Spleen (tissue), 11 donors: ENCODE measurements around the gene IFI44. TPM values are rescaled to one million over a fixed set of nuclear protein-coding genes. Genes with fewer than 3 reads are reported as not detected.

Experiments
- DNase-seq: peaks from one replicate; pipeline ENCODE4 v3.0.0-alpha.2; 2020
- H3K27ac ChIP-seq, 8 donors: fragments of 200-600 bp; sonication (generic) in 7 of 8; 1 replicate in 4 of 8; 2 replicates in 4 of 8; pipeline versions ENCODE4 v1.5.0 to v1.8.0; 2016 to 2021; ENCODE audit warnings: inconsistent platforms in 4 of 8, mild to moderate bottlenecking in 4 of 8, moderate library complexity in 1 of 8
- H3K27me3 ChIP-seq, 7 donors: fragments of 200-600 bp; sonication (generic) in 6 of 7; replicated peaks in 1 of 7; 1 replicate in 4 of 7; 2 replicates in 3 of 7; pipeline versions ENCODE4 v1.5.0 to v1.8.0; 2016 to 2021; ENCODE audit warnings: inconsistent platforms in 3 of 7, mild to moderate bottlenecking in 1 of 7
- H3K36me3 ChIP-seq, 6 donors: fragments of 200-600 bp; sonication (generic) in 5 of 6; 1 replicate in 4 of 6; 2 replicates in 2 of 6; pipeline versions ENCODE4 v1.5.0 to v1.8.0; 2016 to 2021; ENCODE audit warnings: inconsistent platforms in 2 of 6
- H3K4me1 ChIP-seq, 6 donors: fragments of 200-600 bp; sonication (generic) in 5 of 6; 1 replicate in 3 of 6; 2 replicates in 3 of 6; pipeline versions ENCODE4 v1.5.0 to v1.8.0; 2016 to 2021; ENCODE audit warnings: inconsistent platforms in 3 of 6
- H3K4me3 ChIP-seq, 8 donors: fragments of 200-600 bp; sonication (generic) in 7 of 8; 1 replicate in 4 of 8; 2 replicates in 4 of 8; pipeline versions ENCODE4 v1.5.0 to v1.8.0; 2016 to 2021; ENCODE audit warnings: inconsistent platforms in 4 of 8, mild to moderate bottlenecking in 4 of 8, moderate library complexity in 2 of 8
- H3K9me3 ChIP-seq, 8 donors: fragments of 200-600 bp; sonication (generic) in 7 of 8; 1 replicate in 4 of 8; 2 replicates in 4 of 8; pipeline versions ENCODE4 v1.5.0 to v1.8.0; 2016 to 2021; ENCODE audit warnings: inconsistent platforms in 4 of 8
- CTCF ChIP-seq, 11 experiments: fragments of 200-600 bp in 7 of 11; fragments of 450-650 bp in 4 of 11; sonication (generic) in 4 of 11; IDR thresholded peaks in 8 of 11; conservative IDR thresholded peaks in 3 of 11; 1 replicate in 7 of 11; 2 replicates in 4 of 11; pipeline versions ENCODE4 v1.4.0 to v1.8.0; 2016 to 2021; ENCODE audit warnings: antibody characterized with exemption in 11 of 11, inconsistent platforms in 4 of 11, mild to moderate bottlenecking in 1 of 11
- POLR2A ChIP-seq, 3 donors: fragments of 450-650 bp; IDR thresholded peaks; one replicate each; pipeline ENCODE4 v1.5.1; 2017; ENCODE audit warnings: antibody characterized with exemption in 3 of 3, mild to moderate bottlenecking in 1 of 3
- POLR2AphosphoS5 ChIP-seq, 3 donors: sonication (generic); formaldehyde crosslinking; IDR thresholded peaks; one replicate each; pipeline ENCODE4 v1.5.1; 2017; ENCODE audit warnings: antibody characterized with exemption in 3 of 3
- WGBS, 5 donors: extraction: QIAGEN DNeasy Blood & Tissue Kit in 3 of 5; methylation state at CpG; one replicate each; pipeline versions ENCODE4 v1.1.5 to v1.1.7; 2013 to 2018; 5-methylcytosine and 5-hydroxymethylcytosine counted together
- intact Hi-C: fragments of 100-400 bp; cut with DNase I; formaldehyde crosslinking; loops from one replicate; pipeline ENCODE4 v1.15.0; 2023; ENCODE audit warnings: low total_unique reads
- polyA plus RNA-seq, 3 donors: library from polyadenylated mRNA; stranded (reverse); fragments of 200-250 nt; gene quantifications; one replicate each; pipeline ENCODE4 v1.2.1, GENCODE V29; 2013
- total RNA-seq, 7 donors: library from RNA; depleted of rRNA in 3 of 7; stranded (reverse); fragments of >200 nt in 3 of 7; fragmentation: NEBNext Ultra II Directional in 4 of 7; extraction: Animal tissue kit (Norgen Biotek cat#: 25700) in 4 of 7; gene quantifications; one replicate each; pipeline versions ENCODE4 v1.1.0 to v1.2.1, GENCODE V29; 2016 to 2021
- donor health status: healthy with polysubstance abuse.
- donor health status: DM: no; HTN: no; CAD: no; lungs with moderate emphysema.
- donor health status: DM: no; HTN: no; CAD: no.
- donor health status: Bipolar disorder and iron deficiency.
- donor health status: healthy.
- donor health status: DM: no; HTN: no; CAD: no.
- donor health status: DM: yes; HTN: yes; CAD: no.

IFI44 gene
- total and polyA plus RNA-seq, 10 donors = 32.3 to 107 (median 79.4) TPM

GRCh38 chr1:78681265-78681664 lies 31.6 kb downstream of the IFI44 start:
- WGBS, 5 donors = 66 to 78% (median 73%) methylated on average over 2 of the region's 2 CpGs
- H3K27ac ChIP-seq = no peak overlapping the region
- intact Hi-C loops = no loop called here
- H3K36me3 ChIP-seq = no peaks in the 10 kb centered on the region
- H3K4me3 ChIP-seq = no peak overlapping the region
- DNase-seq = no peak
- peaks cover 0 to 8% (median 5%) of the 10 kb centered on the region in 6 donors for H3K4me1 ChIP-seq
- TF ChIP-seq CTCF (IDR thresholded peaks at IDR 0.05 in 8 of 11, conservative IDR thresholded peaks at IDR 0.05 in 3 of 11) = no peak
- TF ChIP-seq POLR2A (IDR thresholded peaks at IDR 0.05) = no peak
- TF ChIP-seq POLR2AphosphoS5 (IDR thresholded peaks at IDR 0.05) = no peak
- no peaks in the 10 kb centered on the region for H3K9me3 ChIP-seq
- H3K27me3 ChIP-seq = no peaks in the 10 kb centered on the region

- no peaks in the 10 kb centered on the region for H3K36me3 ChIP-seq
- H3K9me3 ChIP-seq = no peaks in the 10 kb centered on the region
- 53 to 80% (median 63%) methylated on average over 3 of the region's 3 CpGs for WGBS, 5 donors
- DNase-seq = no peak
- H3K4me1 ChIP-seq = peaks cover 0 to 8% (median 0%) of the 10 kb centered on the region in 6 donors
- H3K27ac ChIP-seq = no peak overlapping the region
- no peak overlapping the region for H3K4me3 ChIP-seq
- TF ChIP-seq POLR2AphosphoS5 (IDR thresholded peaks at IDR 0.05) = no peak
- TF ChIP-seq POLR2A (IDR thresholded peaks at IDR 0.05) = no peak
- TF ChIP-seq CTCF (IDR thresholded peaks at IDR 0.05 in 8 of 11, conservative IDR thresholded peaks at IDR 0.05 in 3 of 11) = no peak
- intact Hi-C loops = no loop called here
- H3K27me3 ChIP-seq = no peaks in the 10 kb centered on the region
These were observed 32.9 kb downstream of the IFI44 start for GRCh38 chr1:78682496-78682895.

- WGBS, 5 donors = 53 to 71% (median 66%) methylated on average over 2 of the region's 2 CpGs
- H3K4me1 ChIP-seq = peaks cover 0 to 5% (median 0%) of the 10 kb centered on the region in 6 donors
- H3K36me3 ChIP-seq = no peaks in the 10 kb centered on the region
- DNase-seq = no peak
- TF ChIP-seq POLR2AphosphoS5 (IDR thresholded peaks at IDR 0.05) = no peak
- no peak for TF ChIP-seq CTCF (IDR thresholded peaks at IDR 0.05 in 8 of 11, conservative IDR thresholded peaks at IDR 0.05 in 3 of 11)
- no peak for TF ChIP-seq POLR2A (IDR thresholded peaks at IDR 0.05)
- no peak overlapping the region for H3K27ac ChIP-seq
- H3K27me3 ChIP-seq = no peaks in the 10 kb centered on the region
- H3K4me3 ChIP-seq = no peak overlapping the region
- intact Hi-C loops = no loop called here
- H3K9me3 ChIP-seq = no peaks in the 10 kb centered on the region
These were observed 33.4 kb downstream of the IFI44 start for GRCh38 chr1:78683079-78683478.

GRCh38 chr1:78687315-78687714 lies 37.7 kb downstream of the IFI44 start:
- 84 to 100% (median 94%) methylated on average over 1 of the region's 1 CpG for WGBS, 5 donors
- TF ChIP-seq POLR2AphosphoS5 (IDR thresholded peaks at IDR 0.05) (no peak), CTCF (IDR thresholded peaks at IDR 0.05 in 8 of 11, conservative IDR thresholded peaks at IDR 0.05 in 3 of 11) (no peak), POLR2A (IDR thresholded peaks at IDR 0.05) (no peak)
- Histone ChIP-seq H3K36me3 (no peaks in the 10 kb centered on the region), H3K27ac (no peak overlapping the region), H3K4me3 (no peak overlapping the region), H3K9me3 (no peaks in the 10 kb centered on the region), H3K27me3 (no peaks in the 10 kb centered on the region), H3K4me1 (no peaks in the 10 kb centered on the region)
- no peak for DNase-seq
- intact Hi-C loops = no loop called here
